Stimulated activated CD8-positive, alpha-beta memory T cell treated with anti-CD3 and anti-CD28 coated beads, Interleukin-12 subunit alpha, Interleukin-12 subunit beta, amount 100 ng/mL, for 24 hours (primary cell): ENCODE data around the gene C1QTNF1.
"Not testable (repeated sequence)": the region's sequence is repeated elsewhere in the genome, so short reads cannot be mapped to it uniquely, and the experiment has no call there.

Source experiments
- DNase-seq: peaks from one replicate; pipeline ENCODE4 v3.0.0-alpha.2; 2020; ENCODE audit errors: extremely low read depth

The C1QTNF1 gene

DNA sequence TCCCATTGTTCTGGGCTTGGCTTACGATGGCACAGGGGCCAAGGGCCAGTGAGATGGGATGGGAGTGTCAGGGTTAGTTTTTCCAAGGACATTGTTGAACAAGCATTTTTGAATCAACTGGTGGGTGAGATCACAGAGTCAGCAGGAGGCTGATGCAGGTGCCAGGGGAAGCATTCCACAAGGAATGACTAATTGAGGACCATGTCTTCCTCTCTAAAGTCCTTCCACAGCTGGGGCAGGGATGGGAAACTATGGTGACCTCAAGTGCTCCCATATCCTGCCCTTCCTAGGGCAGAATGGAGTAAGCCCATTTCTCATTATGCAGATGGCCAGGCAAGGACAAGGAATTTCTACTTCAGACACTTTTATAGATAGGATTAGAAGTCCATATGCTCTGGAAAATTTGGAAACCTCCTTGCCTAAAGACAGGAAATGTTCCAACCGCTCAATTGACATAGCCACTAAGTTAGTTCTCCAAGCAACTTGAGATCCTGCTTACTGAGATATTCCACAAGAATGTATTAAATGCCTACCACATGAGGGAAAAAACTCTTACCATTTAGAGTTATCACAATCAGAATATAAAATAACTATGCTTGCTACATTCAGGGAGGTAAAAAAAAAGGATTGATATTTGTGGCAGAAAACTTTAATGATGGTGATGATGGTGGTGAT, 29.4 kb downstream of the C1QTNF1 start:
- no peak for DNase-seq

DNA sequence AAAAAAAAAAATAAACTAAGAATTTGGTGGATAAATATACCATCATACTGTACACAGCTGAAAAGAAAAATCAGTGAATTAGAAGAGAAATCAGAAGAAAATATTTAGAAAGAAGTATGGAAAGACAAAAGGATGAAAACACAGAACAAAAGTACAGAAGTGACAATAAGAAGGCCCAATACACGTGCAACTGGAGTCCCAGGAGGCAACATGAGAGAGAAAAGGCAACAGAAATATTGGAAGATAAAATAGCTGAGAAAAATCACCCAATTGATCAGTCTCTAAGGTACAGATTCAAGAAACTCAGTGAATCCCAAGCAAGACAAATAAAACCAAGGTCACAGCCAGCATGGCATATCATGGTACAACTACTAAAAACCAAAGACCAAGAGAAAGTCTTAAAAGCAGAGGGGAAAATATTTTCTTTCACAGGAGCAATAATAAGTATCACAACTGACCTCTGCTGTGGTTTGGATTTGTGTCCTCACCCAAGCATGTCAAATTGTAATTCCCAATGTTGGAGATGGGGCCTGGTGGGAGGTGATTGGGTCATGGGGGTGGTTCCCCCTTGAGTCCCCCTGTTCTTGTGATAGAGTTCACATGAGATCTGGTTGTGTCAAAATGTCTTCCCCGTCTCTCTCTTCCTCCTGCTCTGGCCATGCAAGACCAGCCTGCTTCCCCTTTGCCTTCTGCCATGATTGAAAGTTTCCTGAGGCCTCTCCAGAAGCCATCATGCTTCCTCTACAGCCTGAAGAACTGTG, 30.4 kb downstream of the C1QTNF1 start:
- no peak for DNase-seq

DNA sequence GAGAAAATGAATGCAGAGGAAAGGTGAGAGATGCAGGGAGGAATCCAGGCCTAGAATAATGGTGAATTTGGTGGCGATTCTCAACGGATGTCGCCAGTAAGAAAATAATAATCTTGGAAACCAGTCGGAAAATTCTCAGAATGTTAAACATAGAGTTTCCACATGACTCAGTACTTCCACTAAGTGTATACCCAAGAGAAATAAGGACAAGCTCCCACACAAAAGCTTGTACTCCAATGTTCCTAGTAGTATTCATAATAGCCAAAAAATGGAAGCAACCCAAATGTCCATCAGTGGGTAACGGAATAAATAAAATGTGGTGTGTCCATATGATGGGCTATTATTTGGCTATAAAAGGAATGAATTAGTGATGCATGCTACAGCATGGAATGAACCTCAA, 31.2 kb downstream of the C1QTNF1 start:
- DNase-seq = no peak

DNA sequence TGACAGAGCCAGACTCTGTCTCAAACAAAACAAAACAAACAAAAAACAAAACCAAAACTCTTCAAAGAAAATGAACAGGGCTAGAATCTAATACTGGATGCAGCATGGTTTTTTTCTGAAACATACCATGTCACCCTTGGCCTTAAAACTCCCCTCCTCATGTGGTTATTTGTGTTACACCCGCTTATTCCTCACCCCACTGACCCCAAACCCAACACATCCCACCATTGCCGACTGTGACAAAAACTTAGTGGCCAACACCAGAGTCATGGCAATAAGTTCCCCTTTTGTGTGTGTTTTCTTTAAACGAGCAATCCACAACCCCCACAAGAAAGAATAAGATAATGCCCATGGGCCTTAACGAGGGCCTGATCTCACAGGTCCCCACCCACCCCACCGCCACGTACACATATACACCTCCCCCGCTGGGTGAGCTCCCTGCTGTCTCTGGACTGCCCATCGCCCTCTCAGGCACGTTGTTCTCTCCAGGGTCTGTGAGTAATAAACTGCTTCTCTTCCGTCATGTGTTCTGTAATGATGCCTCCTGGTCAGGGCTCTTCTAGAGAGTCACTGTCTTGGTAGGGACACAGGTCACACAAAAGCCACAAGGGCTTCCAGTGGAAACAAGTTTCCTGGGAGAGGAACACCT, 33.9 kb downstream of the C1QTNF1 start:
- DNase-seq = no peak

DNA sequence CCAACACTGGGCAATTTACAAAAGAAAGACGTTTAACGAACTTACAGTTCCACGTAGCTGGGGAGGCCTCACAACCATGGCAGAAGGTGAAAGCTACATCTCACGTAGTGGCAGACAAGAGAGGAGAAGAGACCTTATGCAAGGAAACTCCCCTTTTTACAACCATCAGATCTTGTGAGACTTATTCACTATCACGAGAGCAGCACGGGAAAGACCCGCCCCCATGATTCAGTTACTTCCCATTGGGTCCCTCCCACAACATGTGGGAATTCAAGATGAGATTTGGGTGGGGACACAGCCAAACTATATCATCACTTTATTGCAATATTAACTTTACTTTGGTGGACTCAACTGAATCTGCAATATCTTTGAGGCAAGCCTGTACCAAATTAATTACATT, 38.7 kb downstream of the C1QTNF1 start:
- no peak for DNase-seq

DNA sequence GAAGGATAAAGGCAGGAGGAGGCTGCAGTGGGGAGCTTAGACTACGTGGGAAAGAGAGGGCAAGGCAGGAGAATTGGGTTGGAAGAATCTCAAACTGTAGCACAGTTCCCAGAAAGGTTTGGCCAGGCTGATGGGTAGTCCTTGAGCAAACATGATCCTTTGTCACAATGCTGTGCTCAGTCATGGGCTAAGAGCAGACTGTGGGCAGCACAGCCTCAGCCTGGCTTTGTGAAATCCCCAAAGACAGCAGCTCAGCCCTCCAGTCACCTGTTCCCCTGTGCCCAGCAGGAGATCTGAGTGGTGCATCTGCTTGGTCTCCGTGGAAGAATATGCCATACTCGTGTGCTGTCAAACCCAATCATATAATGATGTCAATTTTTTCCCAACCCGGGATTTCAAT, 40.1 kb downstream of the C1QTNF1 start:
- no peak for DNase-seq

DNA sequence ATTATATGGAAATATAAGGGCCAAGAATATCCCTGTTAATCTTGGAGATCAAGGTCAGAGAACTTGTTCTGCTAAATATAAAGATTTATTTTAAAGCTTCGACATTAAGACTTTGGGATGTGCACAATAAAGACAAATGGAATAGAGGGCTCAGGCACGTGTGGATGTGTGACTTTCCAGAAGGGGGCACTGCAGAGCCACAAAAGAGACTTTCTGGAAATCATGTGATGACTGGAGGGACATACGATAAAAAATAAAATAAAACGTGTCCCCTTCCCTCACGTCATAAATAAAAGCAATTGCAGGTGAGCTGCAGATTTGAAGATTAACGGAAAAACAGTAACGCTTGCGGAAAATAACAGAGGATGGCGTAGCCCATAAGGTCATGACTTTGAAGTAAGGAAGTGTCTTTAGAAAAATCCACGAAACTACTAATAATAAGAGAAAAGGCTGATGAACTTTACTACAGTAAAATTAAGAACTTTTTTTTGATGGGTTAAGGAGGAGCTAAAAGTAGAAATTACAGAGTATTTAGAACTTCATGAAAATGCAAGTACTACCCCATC, 41.2 kb downstream of the C1QTNF1 start:
- no peak for DNase-seq

DNA sequence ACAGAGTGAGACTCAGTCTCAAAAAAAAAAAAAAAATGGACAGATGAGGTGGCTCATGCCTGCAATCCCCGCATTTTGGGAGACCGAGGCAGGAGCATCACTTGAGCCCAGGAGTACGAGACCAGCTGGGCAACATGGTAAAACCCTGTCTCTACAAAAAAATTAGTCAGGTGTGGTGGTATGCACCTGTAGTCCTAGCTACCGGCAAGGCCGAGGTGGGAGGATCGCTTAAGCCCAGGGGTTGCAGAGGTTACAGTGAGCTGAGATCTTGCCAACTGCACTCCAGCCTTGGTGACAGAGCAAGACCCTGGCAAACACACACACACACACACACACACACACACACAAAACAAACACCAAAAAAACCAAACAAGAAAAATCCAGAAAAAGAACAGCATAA, 43.0 kb downstream of the C1QTNF1 start:
- DNase-seq = no peak

DNA sequence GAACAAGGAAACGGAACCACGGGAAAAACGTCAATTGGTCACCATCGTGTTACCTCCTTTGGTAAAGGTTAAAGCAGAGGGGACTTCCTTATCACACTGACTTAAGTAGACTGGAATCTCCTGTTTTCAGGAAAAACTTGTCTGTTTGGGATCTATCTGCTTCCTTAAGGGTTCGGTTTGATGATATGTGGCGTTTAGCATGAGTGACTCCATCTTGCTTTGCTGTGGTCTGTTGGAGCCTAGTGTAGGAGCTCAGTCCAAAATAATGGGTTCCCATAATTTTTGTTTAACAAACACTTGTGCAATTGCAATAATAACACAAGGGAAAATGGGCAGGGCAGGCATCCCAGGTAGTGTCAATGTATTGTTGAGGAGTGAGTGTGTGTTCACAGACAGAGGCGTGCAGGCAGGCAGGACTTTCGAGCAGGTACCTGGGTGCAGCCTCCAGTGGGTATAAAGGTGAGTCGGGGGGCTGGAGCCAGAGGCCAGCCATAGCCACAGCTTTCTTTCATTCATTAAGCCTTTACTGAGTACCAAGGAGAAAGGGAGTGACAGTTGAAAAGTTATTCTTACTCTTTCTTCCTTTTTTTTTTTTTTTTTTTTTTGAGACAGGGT, 46.4 kb downstream of the C1QTNF1 start:
- DNase-seq = no peak

DNA sequence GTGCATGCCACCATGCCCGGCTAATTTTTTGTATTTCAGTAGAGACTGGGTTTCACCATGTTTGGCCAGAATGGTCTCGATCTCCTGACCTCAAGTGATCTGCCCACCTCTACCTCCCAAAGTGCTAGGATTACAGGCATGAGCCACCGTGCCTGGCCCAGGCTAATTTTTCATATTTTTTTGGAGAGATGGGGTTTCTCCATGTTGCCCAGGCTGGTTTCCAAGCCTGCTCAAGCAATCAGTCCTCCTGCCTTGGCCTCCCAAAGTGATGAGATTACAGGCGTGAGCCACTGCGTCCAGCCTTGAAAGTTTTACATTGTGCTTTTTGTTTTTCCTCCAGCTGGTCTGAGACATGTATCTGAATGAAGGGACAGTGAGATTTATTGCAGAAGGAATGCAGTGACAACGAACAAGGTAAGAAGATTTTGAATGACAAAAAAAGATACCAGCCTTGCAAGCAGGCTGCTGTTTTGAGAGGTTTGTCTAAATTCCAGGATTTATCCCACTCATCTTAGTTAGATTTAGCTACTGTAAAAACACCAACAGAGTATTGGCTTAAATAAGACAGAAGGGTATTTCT, 47.3 kb downstream of the C1QTNF1 start:
- no peak for DNase-seq

DNA sequence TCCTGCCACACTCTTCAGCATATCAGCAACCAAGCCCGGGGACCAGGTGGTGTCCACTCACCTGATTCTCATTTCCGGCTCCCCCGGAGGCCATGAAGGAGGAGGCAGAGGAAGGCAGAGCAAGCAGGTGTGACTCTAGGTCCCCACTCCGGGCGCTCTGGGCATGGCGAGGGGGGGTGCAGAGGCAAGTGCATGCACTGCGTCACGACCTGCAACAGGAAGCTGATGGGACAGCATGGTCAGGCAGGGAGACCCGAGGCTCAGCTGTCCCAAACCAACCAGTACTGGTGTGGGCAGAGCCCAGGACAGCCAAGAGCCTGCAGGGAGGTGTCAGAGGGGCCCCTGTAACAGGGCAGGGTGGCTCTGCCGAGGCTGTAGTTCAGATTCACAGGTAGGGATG, 48.6 kb downstream of the C1QTNF1 start:
- no peak for DNase-seq

DNA sequence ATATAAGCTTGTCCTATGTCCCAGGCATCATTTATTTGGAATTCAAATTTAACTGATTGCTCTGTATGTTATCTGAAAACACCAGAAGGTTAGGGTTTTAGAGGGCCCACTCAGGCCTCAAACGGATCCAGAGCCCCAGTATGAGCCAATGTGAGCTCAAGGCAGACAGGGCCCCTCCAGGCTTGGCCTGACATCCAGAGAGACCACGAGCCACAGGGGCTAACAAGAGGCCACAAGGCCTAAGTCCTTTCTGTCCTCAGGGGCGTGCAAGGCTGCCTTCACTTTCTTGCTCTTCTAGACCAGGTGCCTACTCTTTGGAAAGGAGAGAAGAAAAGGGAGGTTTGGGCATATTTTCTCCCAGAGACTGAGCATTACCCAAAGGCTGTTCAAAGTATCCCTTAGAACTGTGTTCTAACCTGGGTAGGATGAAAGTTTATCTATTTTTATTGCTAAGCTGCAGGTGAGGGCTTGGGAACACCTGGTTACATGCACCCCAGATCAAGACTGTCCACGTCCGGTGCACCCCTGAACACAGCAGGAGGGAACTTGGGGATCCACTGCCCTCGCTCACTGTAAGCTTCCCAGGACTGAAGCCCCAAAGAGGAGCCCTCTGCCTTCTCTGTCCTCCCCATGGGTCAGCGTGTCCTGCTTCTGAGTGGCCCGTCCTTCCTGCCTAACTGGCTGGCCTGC, 49.2 kb downstream of the C1QTNF1 start:
- DNase-seq = no peak

DNA sequence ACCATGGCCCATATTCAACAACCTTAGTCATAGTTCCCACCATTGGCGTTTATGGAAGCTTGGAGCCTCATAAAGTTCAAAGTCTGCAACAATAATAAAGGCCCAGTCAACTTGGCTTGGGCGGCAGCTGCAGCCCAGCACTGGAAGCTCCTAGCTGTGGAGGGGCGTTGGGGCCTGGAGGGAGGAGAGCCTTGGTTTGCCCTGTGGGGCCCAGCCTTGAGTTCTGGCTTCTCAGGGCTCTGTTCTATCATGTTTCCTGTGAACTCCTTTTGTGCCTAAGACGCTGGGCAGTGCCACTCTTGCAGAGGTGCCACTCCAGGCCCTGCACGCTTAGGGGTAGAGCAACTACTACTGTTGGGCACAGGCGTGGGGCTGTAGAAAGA, 49.7 kb downstream of the C1QTNF1 start:
- DNase-seq = no peak

DNA sequence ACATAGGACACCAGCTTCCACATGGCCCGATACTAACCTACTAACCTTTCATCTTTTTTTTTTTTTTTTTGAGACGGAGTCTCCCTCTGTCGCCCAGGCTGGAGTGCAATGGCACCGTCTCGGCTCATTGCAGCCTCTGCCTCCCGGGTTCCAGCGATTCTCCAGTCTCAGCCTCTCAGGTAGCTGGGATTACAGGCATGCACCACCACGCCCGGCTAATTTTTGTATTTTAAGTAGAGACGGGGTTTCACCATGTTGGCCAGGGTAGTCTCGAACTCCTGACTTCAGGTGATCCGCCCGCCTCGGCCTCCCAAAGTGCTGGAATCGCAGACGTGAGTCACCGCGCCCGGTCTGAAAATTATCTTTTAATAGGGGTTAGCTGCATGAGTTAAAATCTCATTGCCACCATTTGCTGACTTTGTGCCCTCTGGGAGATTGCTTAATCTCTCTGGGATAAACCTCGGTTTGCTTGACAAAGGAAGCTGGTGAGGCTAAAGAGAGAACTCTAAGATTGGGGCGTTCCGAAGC, 50.2 kb downstream of the C1QTNF1 start:
- DNase-seq = not testable (repeated sequence)

DNA sequence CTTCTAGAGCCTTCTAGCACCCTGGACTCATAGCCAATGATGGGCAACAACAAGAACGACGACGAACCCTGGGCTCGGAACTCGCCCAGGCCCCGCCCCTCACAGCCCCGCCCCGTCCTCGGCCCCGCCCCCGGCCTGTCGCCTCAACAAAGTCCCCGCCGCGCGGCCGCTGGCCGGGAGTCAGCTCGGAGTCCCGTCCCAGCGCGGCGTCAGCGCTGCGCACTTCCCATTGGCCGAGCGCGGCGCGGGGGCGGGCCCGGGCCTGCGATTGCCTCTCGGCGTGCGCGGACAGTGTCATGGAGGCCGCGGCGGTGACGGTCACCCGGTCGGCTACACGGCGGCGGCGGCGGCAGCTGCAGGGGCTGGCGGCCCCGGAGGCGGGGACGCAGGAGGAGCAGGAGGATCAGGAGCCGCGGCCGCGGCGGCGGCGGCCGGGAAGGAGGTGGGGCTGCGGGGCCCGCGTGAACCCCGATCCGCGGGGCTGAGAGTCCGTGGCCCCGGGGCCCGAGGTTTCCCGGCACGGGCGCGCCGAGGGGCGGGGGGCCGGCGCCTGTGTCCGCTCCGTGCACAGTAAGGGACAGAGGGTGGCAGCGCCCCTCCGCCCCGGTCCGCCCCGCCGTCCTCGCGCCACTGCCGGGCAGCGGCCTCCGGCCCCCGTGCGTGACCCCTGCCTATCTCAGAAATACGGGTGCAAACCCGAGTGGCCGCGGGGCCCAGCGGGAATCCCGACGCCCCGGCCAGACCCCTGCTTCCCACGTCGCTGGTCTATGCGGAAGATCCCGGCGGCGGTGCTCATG, 50.9 kb downstream of the C1QTNF1 start, which contains the start of gene ENGASE:
TSS of gene ENGASE (plus strand) at position 176 of the 797 bp plus-strand sequence. CDS start at position 297, 121 bp downstream.
- peak; percentile 80 for DNase-seq

DNA sequence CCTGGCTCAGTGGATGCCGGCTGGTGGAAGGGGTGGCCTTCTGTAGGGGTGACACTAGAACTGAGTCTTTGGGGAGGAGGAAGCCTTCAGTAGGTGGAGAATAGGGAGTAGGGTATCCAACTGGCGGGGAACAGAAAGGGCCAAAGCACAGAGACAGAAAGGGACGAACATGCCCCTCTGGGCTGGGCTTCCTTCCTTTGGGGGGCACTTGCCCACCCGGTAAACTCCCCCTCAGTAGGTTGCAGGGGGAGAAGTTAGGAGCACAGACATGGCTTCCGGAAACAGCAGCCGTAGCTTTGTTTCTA, 51.4 kb downstream of the C1QTNF1 start:
- no peak for DNase-seq

DNA sequence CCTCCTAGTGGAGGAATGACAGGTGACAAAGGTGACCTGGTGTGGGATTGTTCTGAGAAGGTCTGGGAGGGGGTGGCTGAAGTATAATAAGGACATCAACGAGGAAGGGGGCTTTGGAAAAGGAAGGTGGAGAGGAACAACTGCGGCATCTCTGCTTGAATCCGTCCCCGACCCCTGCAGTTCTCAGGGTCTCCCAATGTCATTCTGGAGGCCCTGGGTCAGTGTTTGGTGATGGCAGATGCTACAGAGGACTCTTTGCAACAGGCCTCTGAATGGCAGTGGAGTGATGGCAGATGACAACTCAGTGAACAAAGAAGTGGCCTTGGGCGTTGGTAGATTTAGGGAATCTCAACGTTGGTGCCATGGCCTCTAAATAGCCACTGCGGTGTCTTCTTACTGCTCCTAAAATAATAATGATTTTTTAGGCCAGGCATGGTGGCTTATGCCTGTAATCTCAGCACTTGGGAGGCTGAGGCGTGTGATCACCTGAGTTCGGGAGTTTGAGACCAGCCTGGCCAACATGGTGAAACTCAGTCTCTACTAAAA, 52.0 kb downstream of the C1QTNF1 start:
- DNase-seq = no peak

DNA sequence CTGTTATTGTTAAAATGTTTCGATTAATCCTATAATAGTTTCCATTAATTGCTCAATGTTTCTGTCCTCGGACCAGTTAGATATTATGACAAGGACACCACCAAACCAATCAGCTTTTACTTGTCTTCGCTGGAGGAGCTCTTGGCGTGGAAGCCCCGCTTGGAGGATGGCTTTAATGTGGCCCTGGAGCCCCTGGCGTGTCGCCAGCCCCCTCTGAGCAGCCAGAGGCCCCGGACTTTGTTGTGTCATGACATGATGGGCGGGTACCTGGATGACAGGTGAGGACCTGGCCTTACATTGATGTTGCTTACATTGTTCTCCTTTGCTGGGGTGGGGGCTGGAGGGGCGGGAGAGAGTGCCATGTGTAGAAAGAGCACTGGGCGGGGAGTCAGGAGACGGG, 53.6 kb downstream of the C1QTNF1 start:
- DNase-seq = no peak

DNA sequence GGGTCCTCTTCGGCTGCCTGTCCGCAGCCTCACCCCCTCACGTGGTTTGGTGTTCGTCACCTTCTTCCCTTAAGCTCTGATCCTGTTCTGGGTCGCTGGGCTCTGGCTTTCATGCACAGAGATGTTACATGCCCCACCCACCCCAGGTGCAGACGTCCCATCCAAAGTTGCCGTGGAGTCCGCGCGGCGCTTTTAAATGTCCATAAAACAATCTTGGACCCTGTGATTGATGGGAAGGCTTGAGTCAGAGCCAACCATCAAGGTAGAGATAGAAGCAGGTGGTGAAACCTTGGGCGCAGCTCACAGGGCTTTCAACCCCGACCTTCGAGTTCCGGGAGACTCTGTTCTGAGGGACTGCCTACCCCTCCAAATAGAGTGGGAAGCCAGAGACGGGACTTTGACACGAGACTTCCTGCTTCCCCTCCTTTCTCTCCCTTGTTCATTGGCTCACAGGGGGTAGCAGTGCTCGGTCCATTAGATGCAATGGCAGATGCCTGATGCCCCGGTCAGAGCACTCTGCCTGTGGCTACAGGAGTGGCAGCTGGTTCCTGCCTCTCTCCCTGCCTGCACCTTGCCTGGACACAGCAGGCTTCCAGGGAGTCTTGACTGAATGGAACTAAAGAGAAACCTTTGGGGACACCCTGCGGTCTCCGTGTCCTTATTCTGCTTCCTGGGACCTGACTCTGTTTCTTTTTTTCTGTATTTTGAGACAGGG, 54.7 kb downstream of the C1QTNF1 start:
- DNase-seq = no peak
